ENCODE measurements around the gene TRIO.

TRIO gene

GRCh38 chr5:14321936-14322335, 178.8 kb downstream of the TRIO start:
- H3K18ac ChIP-seq (ENCODE audit: low read length) = no peak overlapping the region
- H3K27me3 ChIP-seq (ENCODE audit: insufficient read depth, low read length, poor library complexity) = no peaks in the 10 kb centered on the region
- no peak overlapping the region for H3K4ac ChIP-seq (ENCODE audit: low read depth, low read length)
- no peak overlapping the region for H3K9ac ChIP-seq (ENCODE audit: low read length)
- no peak overlapping the region for H3K4me3 ChIP-seq (ENCODE audit: low read length)
- WGBS (ENCODE audit: extremely low coverage, insufficient coverage, low lambda C conversion rate) = no CpG with 5 or more reads among the region's 3 CpGs
- H2BK5ac ChIP-seq (ENCODE audit: low read length) = no peak overlapping the region
- peaks cover 5% of the 10 kb centered on the region for H3K4me1 ChIP-seq (ENCODE audit: control insufficient read depth, low read depth, low read length)
- H3K79me2 ChIP-seq (ENCODE audit: control insufficient read depth, insufficient read depth, low read length) = no peaks in the 10 kb centered on the region
- no peak overlapping the region for H2BK120ac ChIP-seq (ENCODE audit: low read depth, low read length)
- peaks cover 4% of the 10 kb centered on the region for H3K79me1 ChIP-seq (ENCODE audit: low read length)
- H2BK15ac ChIP-seq (replicated peaks; ENCODE audit: low read depth) = no peak overlapping the region
- H3K23ac ChIP-seq (ENCODE audit: low read length) = no peak overlapping the region
- no peak overlapping the region for H2AK5ac ChIP-seq (ENCODE audit: low read length)
- no peaks in the 10 kb centered on the region for H3K36me3 ChIP-seq (ENCODE audit: control insufficient read depth, insufficient read depth, low read length)
- H4K5ac ChIP-seq (ENCODE audit: low read length) = no peak overlapping the region
- H4K8ac ChIP-seq (ENCODE audit: low read depth, low read length) = no peak overlapping the region
- H3K27ac ChIP-seq (ENCODE audit: low read depth, low read length) = no peak overlapping the region
- no peak overlapping the region for H3K4me2 ChIP-seq (ENCODE audit: low read length)
- no peak overlapping the region for H3K56ac ChIP-seq (ENCODE audit: low read length)
- DNase-seq = peak; percentile 14

- Histone ChIP-seq H3K56ac (ENCODE audit: low read length) (no peak overlapping the region), H3K4me3 (ENCODE audit: low read length) (no peak overlapping the region), H2BK15ac (replicated peaks; ENCODE audit: low read depth) (no peak overlapping the region), H3K4me2 (ENCODE audit: low read length) (no peak overlapping the region), H2BK120ac (ENCODE audit: low read depth, low read length) (no peak overlapping the region), H3K79me2 (ENCODE audit: control insufficient read depth, insufficient read depth, low read length) (no peaks in the 10 kb centered on the region), H3K23ac (ENCODE audit: low read length) (no peak overlapping the region), H3K27ac (ENCODE audit: low read depth, low read length) (no peak overlapping the region), H3K27me3 (ENCODE audit: insufficient read depth, low read length, poor library complexity) (no peaks in the 10 kb centered on the region), H3K18ac (ENCODE audit: low read length) (peak overlapping the region; percentile 1), H3K4ac (ENCODE audit: low read depth, low read length) (no peak overlapping the region), H3K9ac (ENCODE audit: low read length) (no peak overlapping the region), H3K4me1 (ENCODE audit: control insufficient read depth, low read depth, low read length) (peaks cover 5% of the 10 kb centered on the region), H4K5ac (ENCODE audit: low read length) (no peak overlapping the region), H4K8ac (ENCODE audit: low read depth, low read length) (no peak overlapping the region), H2BK5ac (ENCODE audit: low read length) (no peak overlapping the region), H3K36me3 (ENCODE audit: control insufficient read depth, insufficient read depth, low read length) (no peaks in the 10 kb centered on the region), H2AK5ac (ENCODE audit: low read length) (no peak overlapping the region), H3K79me1 (ENCODE audit: low read length) (peaks cover 4% of the 10 kb centered on the region)
- DNase-seq = peak; percentile 52
- WGBS (ENCODE audit: extremely low coverage, insufficient coverage, low lambda C conversion rate) = no CpG with 5 or more reads among the region's 4 CpGs
These were observed 179.5 kb downstream of the TRIO start for GRCh38 chr5:14322437-14323187.

- Histone ChIP-seq H3K9ac (ENCODE audit: low read length) (no peak overlapping the region), H3K79me2 (ENCODE audit: control insufficient read depth, insufficient read depth, low read length) (no peaks in the 10 kb centered on the region), H2AK5ac (ENCODE audit: low read length) (no peak overlapping the region), H3K27ac (ENCODE audit: low read depth, low read length) (no peak overlapping the region), H3K4ac (ENCODE audit: low read depth, low read length) (no peak overlapping the region), H2BK5ac (ENCODE audit: low read length) (no peak overlapping the region), H3K56ac (ENCODE audit: low read length) (no peak overlapping the region), H2BK15ac (replicated peaks; ENCODE audit: low read depth) (no peak overlapping the region), H4K8ac (ENCODE audit: low read depth, low read length) (no peak overlapping the region), H3K4me3 (ENCODE audit: low read length) (no peak overlapping the region), H3K36me3 (ENCODE audit: control insufficient read depth, insufficient read depth, low read length) (no peaks in the 10 kb centered on the region), H3K79me1 (ENCODE audit: low read length) (peaks cover 4% of the 10 kb centered on the region), H2BK120ac (ENCODE audit: low read depth, low read length) (no peak overlapping the region), H3K27me3 (ENCODE audit: insufficient read depth, low read length, poor library complexity) (no peaks in the 10 kb centered on the region), H3K23ac (ENCODE audit: low read length) (no peak overlapping the region), H3K4me1 (ENCODE audit: control insufficient read depth, low read depth, low read length) (peaks cover 5% of the 10 kb centered on the region), H3K18ac (ENCODE audit: low read length) (no peak overlapping the region), H3K4me2 (ENCODE audit: low read length) (no peak overlapping the region), H4K5ac (ENCODE audit: low read length) (no peak overlapping the region)
- DNase-seq = no peak
- WGBS (ENCODE audit: extremely low coverage, insufficient coverage, low lambda C conversion rate) = no CpG with 5 or more reads among the region's 7 CpGs
These were observed 180.3 kb downstream of the TRIO start for GRCh38 chr5:14323466-14323865.

GRCh38 chr5:14325369-14325768, 182.2 kb downstream of the TRIO start:
- Histone ChIP-seq H3K4me3 (ENCODE audit: low read length) (no peak overlapping the region), H3K4ac (ENCODE audit: low read depth, low read length) (no peak overlapping the region), H3K79me1 (ENCODE audit: low read length) (peaks cover 9% of the 10 kb centered on the region), H3K9ac (ENCODE audit: low read length) (no peak overlapping the region), H3K4me1 (ENCODE audit: control insufficient read depth, low read depth, low read length) (peaks cover 5% of the 10 kb centered on the region), H3K23ac (ENCODE audit: low read length) (no peak overlapping the region), H3K4me2 (ENCODE audit: low read length) (no peak overlapping the region), H3K27me3 (ENCODE audit: insufficient read depth, low read length, poor library complexity) (no peaks in the 10 kb centered on the region), H4K8ac (ENCODE audit: low read depth, low read length) (no peak overlapping the region), H3K27ac (ENCODE audit: low read depth, low read length) (no peak overlapping the region), H4K5ac (ENCODE audit: low read length) (no peak overlapping the region), H2BK5ac (ENCODE audit: low read length) (no peak overlapping the region), H3K56ac (ENCODE audit: low read length) (no peak overlapping the region), H2BK120ac (ENCODE audit: low read depth, low read length) (no peak overlapping the region), H3K36me3 (ENCODE audit: control insufficient read depth, insufficient read depth, low read length) (no peaks in the 10 kb centered on the region), H2AK5ac (ENCODE audit: low read length) (no peak overlapping the region), H3K18ac (ENCODE audit: low read length) (no peak overlapping the region), H2BK15ac (replicated peaks; ENCODE audit: low read depth) (no peak overlapping the region), H3K79me2 (ENCODE audit: control insufficient read depth, insufficient read depth, low read length) (no peaks in the 10 kb centered on the region)
- WGBS (ENCODE audit: extremely low coverage, insufficient coverage, low lambda C conversion rate) = no CpG with 5 or more reads among the region's 7 CpGs
- no peak for DNase-seq

- no peak overlapping the region for H3K4ac ChIP-seq (ENCODE audit: low read depth, low read length)
- H3K79me1 ChIP-seq (ENCODE audit: low read length) = peaks cover 6% of the 10 kb centered on the region
- no peak overlapping the region for H2BK15ac ChIP-seq (replicated peaks; ENCODE audit: low read depth)
- H3K4me2 ChIP-seq (ENCODE audit: low read length) = no peak overlapping the region
- H4K5ac ChIP-seq (ENCODE audit: low read length) = no peak overlapping the region
- no peak overlapping the region for H3K9ac ChIP-seq (ENCODE audit: low read length)
- no peaks in the 10 kb centered on the region for H3K36me3 ChIP-seq (ENCODE audit: control insufficient read depth, insufficient read depth, low read length)
- no peak overlapping the region for H3K23ac ChIP-seq (ENCODE audit: low read length)
- WGBS (ENCODE audit: extremely low coverage, insufficient coverage, low lambda C conversion rate) = no CpG with 5 or more reads among the region's 10 CpGs
- H4K8ac ChIP-seq (ENCODE audit: low read depth, low read length) = no peak overlapping the region
- no peak overlapping the region for H3K18ac ChIP-seq (ENCODE audit: low read length)
- no peaks in the 10 kb centered on the region for H3K79me2 ChIP-seq (ENCODE audit: control insufficient read depth, insufficient read depth, low read length)
- no peak overlapping the region for H3K4me3 ChIP-seq (ENCODE audit: low read length)
- H3K27ac ChIP-seq (ENCODE audit: low read depth, low read length) = no peak overlapping the region
- no peak overlapping the region for H2BK120ac ChIP-seq (ENCODE audit: low read depth, low read length)
- H3K56ac ChIP-seq (ENCODE audit: low read length) = peak overlapping the region; percentile 0
- no peak overlapping the region for H2AK5ac ChIP-seq (ENCODE audit: low read length)
- H2BK5ac ChIP-seq (ENCODE audit: low read length) = no peak overlapping the region
- DNase-seq = peak; percentile 77
- peaks cover 5% of the 10 kb centered on the region for H3K4me1 ChIP-seq (ENCODE audit: control insufficient read depth, low read depth, low read length)
- no peaks in the 10 kb centered on the region for H3K27me3 ChIP-seq (ENCODE audit: insufficient read depth, low read length, poor library complexity)
These were observed 183.1 kb downstream of the TRIO start for GRCh38 chr5:14326035-14326903.
